NK-92 (cell line): ENCODE measurements around the gene F3.
"Not testable (repeated sequence)": the region's sequence is repeated elsewhere in the genome, so short reads cannot be mapped to it uniquely, and the experiment has no call there.

ENCODE experiments used
- DNase-seq: peaks from one replicate; lab custom pipeline; 2025; ENCODE audit not compliant: unreplicated experiment; lab: John Stamatoyannopoulos, UW

F3 gene

GRCh38 chr1:94541246-94542087, at the start of gene F3:
TSS of gene F3 (minus strand) at chr1:94541759. CDS start at chr1:94541636, 123 bp downstream.
- DNase-seq: no peak

GRCh38 chr1:94590203-94591137, 48.9 kb upstream of the F3 start:
- DNase-seq: no peak

- DNase-seq: no peak
These were observed 48.2 kb upstream of the F3 start for GRCh38 chr1:94589728-94590127.

- DNase-seq: no peak
These were observed 41.0 kb upstream of the F3 start for GRCh38 chr1:94582565-94582964.

- DNase-seq: no peak
These were observed 39.0 kb upstream of the F3 start for GRCh38 chr1:94580367-94581115.

- no peak for DNase-seq
These were observed 38.3 kb upstream of the F3 start for GRCh38 chr1:94579876-94580294.

GRCh38 chr1:94578856-94579255, 37.3 kb upstream of the F3 start:
- DNase-seq: no peak

- DNase-seq: not testable (repeated sequence)
These were observed 32.4 kb upstream of the F3 start for GRCh38 chr1:94573917-94574316.

GRCh38 chr1:94572780-94573179, 31.2 kb upstream of the F3 start:
- DNase-seq: no peak

- not testable (repeated sequence) for DNase-seq
These were observed 29.4 kb upstream of the F3 start for GRCh38 chr1:94570965-94571364.

- DNase-seq: not testable (repeated sequence)
These were observed 27.2 kb upstream of the F3 start for GRCh38 chr1:94568806-94569205.

GRCh38 chr1:94567975-94568607, 26.5 kb upstream of the F3 start:
- DNase-seq: not testable (repeated sequence)

GRCh38 chr1:94566436-94566835, 24.9 kb upstream of the F3 start:
- not testable (repeated sequence) for DNase-seq

- DNase-seq: no peak
These were observed 24.3 kb upstream of the F3 start for GRCh38 chr1:94565901-94566300.

- DNase-seq: no peak
These were observed 21.1 kb upstream of the F3 start for GRCh38 chr1:94562519-94563260.

- no peak for DNase-seq
These were observed 18.8 kb upstream of the F3 start for GRCh38 chr1:94560333-94560732.

- no peak for DNase-seq
These were observed 18.4 kb upstream of the F3 start for GRCh38 chr1:94559921-94560320.

- DNase-seq: no peak
These were observed 13.5 kb upstream of the F3 start for GRCh38 chr1:94555091-94555490.

GRCh38 chr1:94554580-94554979, 13.0 kb upstream of the F3 start:
- no peak for DNase-seq

GRCh38 chr1:94553931-94554330, 12.4 kb upstream of the F3 start:
- DNase-seq: no peak
